WTC11 (cell line): Measurements from ENCODE around the gene TCP11L2. TPM values are rescaled to one million over a fixed set of nuclear protein-coding genes. Genes with fewer than 3 reads are reported as not detected.
"Not testable (repeated sequence)": the region's sequence is repeated elsewhere in the genome, so short reads cannot be mapped to it uniquely, and the experiment has no call there.

Source experiments
- ATAC-seq: fragments of 200-7000 bp; cut with Tn5 transposase; 2 replicates; pipeline ENCODE4 v1.10.0; 2021; ENCODE audit warnings: mild to moderate bottlenecking, moderate library complexity
- CTCF ChIA-PET: fragments of 300-600 bp; sonication (Branson Sonifier 250); formaldehyde crosslinking; loops from one replicate; lab custom pipeline; 2021; ENCODE audit warnings: antibody characterized with exemption; lab: Charles Lee
- POLR2A ChIA-PET: fragments of 350-600 bp; sonication (Branson Sonifier 250); formaldehyde crosslinking; loops from one replicate; lab custom pipeline; 2021; ENCODE audit warnings: antibody characterized with exemption; lab: Charles Lee
- DNase-seq: peaks from one replicate; pipeline ENCODE4 v3.0.0; 2021; ENCODE audit warnings: low spot score
- H3K27ac Mint-ChIP-seq: 2 replicates; pipeline ENCODE4 v1.8.0; 2021; ENCODE audit warnings: mixed read lengths
- H3K27me3 Mint-ChIP-seq: 2 replicates; pipeline ENCODE4 v1.8.0; 2021; ENCODE audit warnings: low read depth, mild to moderate bottlenecking, moderate library complexity, mixed read lengths
- H3K36me3 Mint-ChIP-seq: 2 replicates; pipeline ENCODE4 v1.8.0; 2021; ENCODE audit warnings: mixed read lengths
- H3K4me1 Mint-ChIP-seq: 2 replicates; pipeline ENCODE4 v1.8.0; 2022; ENCODE audit warnings: mixed read lengths
- H3K4me3 Mint-ChIP-seq: 2 replicates; pipeline ENCODE4 v1.8.0; 2021; ENCODE audit warnings: mild to moderate bottlenecking, moderate library complexity, mixed read lengths
- H3K9me3 Mint-ChIP-seq: 2 replicates; pipeline ENCODE4 v1.8.0; 2021; ENCODE audit warnings: mixed read lengths
- AFF4 ChIP-seq: sonication (generic); formaldehyde crosslinking; IDR thresholded peaks from 2 replicates; pipeline ENCODE4 v1.8.1; 2023; ENCODE audit warnings: mild to moderate bottlenecking, missing genetic modification reagents, borderline replicate concordance
- ATF3 ChIP-seq: sonication (generic); formaldehyde crosslinking; conservative IDR thresholded peaks from 2 replicates; pipeline ENCODE4 v1.8.1; 2022; ENCODE audit warnings: mild to moderate bottlenecking, missing genetic modification reagents
- CDX4 ChIP-seq: fragments of 250-450 bp; sonication (Bioruptor Pico); IDR thresholded peaks from 2 replicates; pipeline ENCODE4 v1.9.0; 2021; ENCODE audit warnings: moderate library complexity, mild to moderate bottlenecking, inconsistent platforms, borderline replicate concordance
- E2F4 ChIP-seq: sonication (generic); formaldehyde crosslinking; IDR thresholded peaks from 2 replicates; pipeline ENCODE4 v1.8.1; 2022; ENCODE audit warnings: low read depth, mild to moderate bottlenecking, moderate library complexity, missing genetic modification reagents, borderline replicate concordance
- FOXK1 ChIP-seq: sonication (generic); formaldehyde crosslinking; IDR thresholded peaks from 2 replicates; pipeline ENCODE4 v1.8.0; 2022; ENCODE audit warnings: mild to moderate bottlenecking, moderate library complexity, missing genetic modification reagents
- IRF1 ChIP-seq: sonication (generic); formaldehyde crosslinking; IDR thresholded peaks from 2 replicates; pipeline ENCODE4 v1.8.0; 2023; ENCODE audit warnings: missing genetic modification reagents
- MLX ChIP-seq: sonication (generic); formaldehyde crosslinking; IDR thresholded peaks from 2 replicates; pipeline ENCODE4 v1.8.1; 2023; ENCODE audit warnings: mild to moderate bottlenecking, missing genetic modification reagents, moderate library complexity
- MXD4 ChIP-seq: fragments of 250-450 bp; sonication (Bioruptor Pico); IDR thresholded peaks from 2 replicates; pipeline ENCODE4 v1.8.0; 2021; ENCODE audit warnings: mild to moderate bottlenecking, moderate library complexity, borderline replicate concordance
- NFYB ChIP-seq: sonication (generic); formaldehyde crosslinking; conservative IDR thresholded peaks from 2 replicates; pipeline ENCODE4 v1.8.0; 2022; ENCODE audit warnings: low read depth, missing genetic modification reagents
- NR2C2 ChIP-seq: sonication (generic); formaldehyde crosslinking; IDR thresholded peaks from 2 replicates; pipeline ENCODE4 v1.8.0; 2022; ENCODE audit warnings: mild to moderate bottlenecking, missing genetic modification reagents
- SMAD4 ChIP-seq: sonication (generic); formaldehyde crosslinking; IDR thresholded peaks from 2 replicates; pipeline ENCODE4 v1.8.0; 2022; ENCODE audit warnings: mild to moderate bottlenecking, missing genetic modification reagents
- TEAD4 ChIP-seq: sonication (generic); formaldehyde crosslinking; IDR thresholded peaks from 2 replicates; pipeline ENCODE4 v1.8.0; 2022; ENCODE audit warnings: mild to moderate bottlenecking, missing genetic modification reagents
- ZNF219 ChIP-seq: sonication (generic); formaldehyde crosslinking; IDR thresholded peaks from 2 replicates; pipeline ENCODE4 v1.8.0; 2023; ENCODE audit warnings: missing genetic modification reagents, mild to moderate bottlenecking, borderline replicate concordance
- ZNF317 ChIP-seq: sonication (generic); formaldehyde crosslinking; IDR thresholded peaks from 2 replicates; pipeline ENCODE4 v1.8.1; 2023; ENCODE audit warnings: low read depth, mild to moderate bottlenecking, moderate library complexity, missing genetic modification reagents, borderline replicate concordance
- ZNF416 ChIP-seq: fragments of 250-450 bp; sonication (Bioruptor Pico); IDR thresholded peaks from 2 replicates; pipeline ENCODE4 v1.9.0; 2021; ENCODE audit warnings: mild to moderate bottlenecking, inconsistent platforms
- ZNF512 ChIP-seq: sonication (generic); formaldehyde crosslinking; IDR thresholded peaks from 2 replicates; pipeline ENCODE4 v1.8.1; 2022; ENCODE audit warnings: missing genetic modification reagents, borderline replicate concordance
- ZNF532 ChIP-seq: fragments of 250-450 bp; sonication (Bioruptor Pico); IDR thresholded peaks from 2 replicates; pipeline ENCODE4 v1.9.0; 2021; ENCODE audit warnings: mild to moderate bottlenecking, borderline replicate concordance
- total RNA-seq: library from RNA; stranded (reverse); gene quantifications from 3 replicates; pipeline ENCODE4 v1.2.3, GENCODE V29; 2021

The TCP11L2 gene
- total RNA-seq, 1 experiment from 2014 or later = 12.3 TPM

- ATAC-seq = no peak
- Mint-ChIP-seq H3K27me3 (no peaks in the 10 kb centered on the region), H3K27ac (no peak overlapping the region), H3K9me3 (peaks cover 10% of the 10 kb centered on the region), H3K4me3 (no peak overlapping the region)
- CTCF ChIA-PET = no interaction called here
- no peak for TF ChIP-seq E2F4
- TF ChIP-seq TEAD4 (CRISPR knock-in tag) = no peak
- no peak for TF ChIP-seq ZNF219
- TF ChIP-seq ZNF512 = no peak
- TF ChIP-seq NR2C2 (CRISPR knock-in tag) = no peak
- TF ChIP-seq IRF1 (CRISPR knock-in tag) = no peak
- no peak for TF ChIP-seq MXD4
- TF ChIP-seq NFYB (CRISPR knock-in tag) = no peak
- TF ChIP-seq SMAD4 (CRISPR knock-in tag) = no peak
- TF ChIP-seq, all 79 proteins: peak for 0
- Mint-ChIP-seq H3K4me1 (no peaks in the 10 kb centered on the region), H3K36me3 (peaks cover 28% of the 10 kb centered on the region)
- no peak for DNase-seq
- POLR2A ChIA-PET = no interaction called here
These were observed 78.4 kb downstream of the TCP11L2 start for GRCh38 chr12:106380954-106381353.

- ATAC-seq, H3K27ac Mint-ChIP-seq, DNase-seq, H3K4me3 Mint-ChIP-seq, H3K4me1 Mint-ChIP-seq, POLR2A ChIA-PET, H3K27me3 Mint-ChIP-seq: not testable (repeated sequence)
- peaks cover 28% of the 10 kb centered on the region for H3K36me3 Mint-ChIP-seq
- CTCF ChIA-PET = interaction anchor here (2.1 kb wide), 1 partner anchor 24 kb away, joined by 6 read pairs; the partner anchor contains the start of gene POLR3B
- H3K9me3 Mint-ChIP-seq = peaks cover 10% of the 10 kb centered on the region
These were observed 79.3 kb downstream of the TCP11L2 start for GRCh38 chr12:106381866-106382265.

GRCh38 chr12:106386813-106387535 is 84.4 kb downstream of the TCP11L2 start:
- Mint-ChIP-seq H3K9me3 (peaks cover 10% of the 10 kb centered on the region), H3K27ac (no peak overlapping the region), H3K4me1 (peaks cover 7% of the 10 kb centered on the region), H3K27me3 (no peaks in the 10 kb centered on the region), H3K36me3 (peaks cover 14% of the 10 kb centered on the region), H3K4me3 (no peak overlapping the region)
- DNase-seq (no peak), ATAC-seq (no peak)
- CTCF ChIA-PET = interaction anchor here (1.9 kb wide), 1 partner anchor 532 kb away, joined by 10 read pairs; no protein-coding TSS in a partner anchor
- POLR2A ChIA-PET = no interaction called here
- TF ChIP-seq ZNF219 = no peak
- no peak for TF ChIP-seq SMAD4 (CRISPR knock-in tag)
- no peak for TF ChIP-seq MLX (CRISPR knock-in tag)
- no peak for TF ChIP-seq ATF3 (CRISPR knock-in tag)
- no peak for TF ChIP-seq ZNF317 (CRISPR knock-in tag)
- no peak for TF ChIP-seq ZNF532 (CRISPR knock-in tag)
- no peak for TF ChIP-seq FOXK1 (CRISPR knock-in tag)
- TF ChIP-seq CDX4 = no peak
- no peak for TF ChIP-seq AFF4 (CRISPR knock-in tag)
- TF ChIP-seq ZNF416 (CRISPR knock-in tag) = no peak
